HG03378 (cell line): ENCODE results near the gene PARD3.
A peak's percentile ranks its signal among the peaks of the same experiment; 100 is the strongest.

ENCODE experiments used
- ATAC-seq: cut with Tn5 transposase; IDR thresholded peaks from one replicate; pipeline ENCODE4 v1.9.1; 2021; ENCODE audit warnings: mild to moderate bottlenecking, moderate library complexity; ENCODE audit not compliant: unreplicated experiment

PARD3 gene

GRCh38 chr10:34157501-34157900, 657.6 kb downstream of the PARD3 start:
- ATAC-seq: no peak

DNA sequence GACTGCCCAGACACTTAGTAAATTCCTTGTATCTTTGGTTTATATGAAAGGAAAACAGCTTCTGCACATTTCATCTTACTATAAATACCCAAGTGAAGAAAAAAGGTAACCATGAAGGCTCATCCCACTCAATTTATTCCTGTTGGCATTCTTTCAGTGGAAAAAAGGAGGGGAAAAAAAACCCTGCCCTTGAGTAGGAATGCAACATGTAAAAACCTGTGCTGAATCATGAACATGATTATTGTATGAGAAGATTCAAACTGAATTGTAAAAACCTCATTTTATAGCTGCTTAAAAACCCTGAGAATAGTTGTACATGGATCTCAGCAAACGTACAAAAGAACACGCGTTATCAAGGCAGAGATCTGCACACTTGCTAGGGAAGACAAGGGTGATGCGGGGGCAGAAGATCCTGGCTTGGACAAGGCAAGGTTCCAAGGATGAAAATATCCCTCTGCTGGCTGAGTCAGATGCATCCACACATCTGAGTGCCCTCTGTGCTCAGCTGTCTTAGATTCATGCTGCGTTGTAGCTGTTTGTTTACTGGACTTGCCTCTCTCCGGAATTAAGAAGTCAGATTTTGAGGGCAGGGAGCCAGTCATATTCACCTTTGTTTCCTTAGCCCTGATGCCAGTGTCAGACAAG, 658.2 kb downstream of the PARD3 start:
- ATAC-seq: no peak

DNA sequence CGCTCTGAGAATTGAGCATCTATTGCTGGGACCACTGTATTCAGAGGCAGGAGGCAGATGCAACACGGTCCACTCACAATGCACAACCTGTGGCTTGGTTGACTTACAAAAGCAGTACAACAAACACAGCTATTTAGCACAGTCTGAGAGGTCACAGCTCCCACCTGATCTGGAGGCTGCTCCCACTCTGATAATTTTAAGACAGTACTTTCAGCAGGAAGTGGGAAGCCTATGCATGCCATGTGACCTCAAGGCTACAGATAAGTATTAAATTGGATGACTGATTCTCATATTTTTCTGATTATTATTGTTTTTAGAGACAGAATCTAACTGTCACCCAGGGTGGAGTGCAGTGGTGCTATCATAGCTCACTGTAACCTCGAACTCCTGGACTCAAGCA, 659.3 kb downstream of the PARD3 start:
- no peak for ATAC-seq

- no peak for ATAC-seq
Observed at GRCh38 chr10:34154383-34154900, 660.7 kb downstream of the PARD3 start.

- no peak for ATAC-seq
Observed at GRCh38 chr10:34153663-34154382, 661.3 kb downstream of the PARD3 start.

- no peak for ATAC-seq
Observed at GRCh38 chr10:34152434-34152833, 662.7 kb downstream of the PARD3 start.

- no peak for ATAC-seq
Observed at GRCh38 chr10:34151931-34152330, 663.2 kb downstream of the PARD3 start.

DNA sequence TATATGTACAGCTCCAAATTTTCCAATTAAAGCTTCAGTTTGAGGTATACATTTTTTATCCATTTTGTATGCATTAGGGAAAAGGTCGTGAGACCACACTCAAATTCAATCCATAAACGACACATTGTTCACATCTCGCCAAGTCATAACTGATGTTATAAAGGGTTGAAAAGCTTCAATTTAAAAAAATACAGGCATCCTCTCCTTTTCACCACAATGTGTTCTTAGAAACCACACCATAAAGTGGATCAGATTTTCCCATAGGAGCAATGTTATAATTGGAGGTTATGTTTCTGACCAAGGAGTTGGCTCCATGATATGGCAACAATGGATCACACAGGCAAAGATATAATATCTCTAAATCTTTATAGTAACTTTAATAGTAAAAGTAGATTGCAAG, 663.6 kb downstream of the PARD3 start:
- ATAC-seq: no peak

GRCh38 chr10:34150103-34150502, 665.0 kb downstream of the PARD3 start:
- ATAC-seq: no peak

DNA sequence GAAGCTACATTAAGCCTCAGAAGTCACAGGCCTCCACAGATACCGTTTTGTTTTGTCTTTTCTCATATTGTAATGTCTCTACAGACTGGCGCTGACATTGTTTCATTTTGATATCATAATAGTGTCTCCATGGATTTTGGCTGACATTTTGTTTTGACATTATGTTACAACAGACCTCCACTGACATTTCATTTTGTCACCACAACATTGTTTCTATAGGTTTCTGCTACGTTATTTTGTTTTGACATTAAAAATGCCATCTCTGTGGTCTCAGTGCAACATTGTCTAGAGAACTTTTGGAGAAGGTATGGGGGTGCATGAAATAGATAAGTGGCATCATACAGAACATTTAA, 666.8 kb downstream of the PARD3 start:
- ATAC-seq: no peak

DNA sequence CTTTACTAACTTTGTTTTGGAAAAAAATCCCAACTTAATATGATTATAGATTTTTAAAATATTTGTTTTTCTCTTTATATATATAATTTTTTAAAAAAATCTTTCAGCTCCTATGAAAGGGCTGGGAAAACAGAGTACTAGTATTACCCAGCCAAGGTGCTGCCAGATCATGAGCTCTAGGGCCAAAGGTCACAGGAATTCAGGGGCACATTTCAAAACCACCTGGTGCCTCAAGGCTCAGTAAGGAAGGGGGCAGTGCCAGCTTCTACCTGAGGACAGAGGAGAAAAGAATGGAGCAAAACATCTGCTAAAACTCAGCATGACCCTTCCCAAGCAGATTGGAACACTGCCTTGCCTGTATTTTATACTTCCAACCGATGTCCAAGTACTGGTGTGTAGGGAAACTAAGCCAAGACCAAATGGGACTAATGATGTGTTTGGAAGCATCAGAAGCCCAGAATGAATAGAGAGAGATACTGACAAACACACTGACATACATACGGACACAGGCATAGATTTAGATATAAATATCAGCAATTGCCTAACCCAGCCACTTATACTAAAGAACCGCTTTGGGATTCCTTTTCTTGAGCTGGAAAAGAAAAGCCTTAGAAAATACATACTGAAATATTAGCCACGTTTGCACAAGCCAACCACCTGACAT, 667.3 kb downstream of the PARD3 start:
- no peak for ATAC-seq

DNA sequence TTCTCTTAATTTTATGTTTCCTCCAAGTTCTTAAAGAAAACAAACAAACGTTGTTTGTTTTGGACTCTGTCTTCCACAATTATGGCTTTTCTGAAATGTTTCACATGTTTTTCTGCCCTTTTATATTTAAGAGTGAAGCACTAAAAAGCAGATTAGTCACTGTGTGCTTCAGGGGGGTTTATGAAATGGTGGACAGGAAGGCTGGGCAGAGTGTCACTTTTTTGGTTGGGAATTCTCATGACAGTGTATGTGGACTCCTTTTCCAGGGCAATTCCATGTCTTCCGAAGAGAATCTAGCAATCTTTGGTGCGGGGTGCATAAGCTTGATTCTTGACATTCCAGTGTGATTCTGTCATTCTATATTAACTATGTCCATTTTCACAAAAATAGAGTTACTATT, 669.4 kb downstream of the PARD3 start:
- ATAC-seq: no peak

DNA sequence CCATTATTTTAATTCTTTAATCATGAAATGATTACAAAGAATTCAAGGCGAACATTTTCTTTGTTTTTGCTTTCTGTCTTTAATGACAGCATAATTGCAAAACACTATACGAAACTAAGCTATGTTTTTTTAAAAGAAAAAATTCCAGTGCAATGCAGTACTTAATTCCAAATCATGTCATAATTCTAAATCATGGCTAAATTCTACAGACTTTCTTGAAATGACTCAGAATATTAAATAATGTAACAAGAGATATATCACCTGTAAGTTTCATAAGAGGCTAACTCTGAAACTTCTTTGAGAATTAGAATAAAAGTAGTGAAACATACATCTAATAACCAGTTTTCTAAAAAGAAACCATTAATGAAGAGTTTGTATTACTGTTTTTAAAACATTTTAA, 671.6 kb downstream of the PARD3 start:
- no peak for ATAC-seq

GRCh38 chr10:34141032-34141680, 673.9 kb downstream of the PARD3 start:
- ATAC-seq: no peak

- ATAC-seq: no peak
Observed at GRCh38 chr10:34139559-34139958, 675.5 kb downstream of the PARD3 start.

- ATAC-seq: no peak
Observed at GRCh38 chr10:34137955-34138354, 677.1 kb downstream of the PARD3 start.

GRCh38 chr10:34137201-34137600, 677.9 kb downstream of the PARD3 start:
- ATAC-seq: no peak

DNA sequence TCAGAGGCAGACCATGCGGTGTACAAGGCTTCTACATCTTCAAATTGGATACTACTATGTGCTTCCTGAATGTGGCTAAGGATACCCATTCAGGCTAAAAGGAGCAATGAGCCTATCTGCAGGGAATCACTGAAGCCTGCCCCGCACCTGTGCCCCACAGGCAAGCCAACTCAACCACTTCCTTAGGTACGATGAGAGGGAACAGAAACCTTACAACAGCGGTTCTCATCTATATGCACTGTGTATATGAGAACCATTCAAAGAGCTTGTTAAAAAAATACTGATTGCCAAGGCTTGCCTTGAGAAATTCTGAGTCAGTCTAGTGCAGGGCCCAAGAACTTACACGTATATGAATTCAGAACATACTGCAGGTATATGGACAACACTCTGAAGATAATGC, 679.6 kb downstream of the PARD3 start:
- peak; percentile 61 for ATAC-seq

- no peak for ATAC-seq
Observed at GRCh38 chr10:34134602-34135001, 680.5 kb downstream of the PARD3 start.

DNA sequence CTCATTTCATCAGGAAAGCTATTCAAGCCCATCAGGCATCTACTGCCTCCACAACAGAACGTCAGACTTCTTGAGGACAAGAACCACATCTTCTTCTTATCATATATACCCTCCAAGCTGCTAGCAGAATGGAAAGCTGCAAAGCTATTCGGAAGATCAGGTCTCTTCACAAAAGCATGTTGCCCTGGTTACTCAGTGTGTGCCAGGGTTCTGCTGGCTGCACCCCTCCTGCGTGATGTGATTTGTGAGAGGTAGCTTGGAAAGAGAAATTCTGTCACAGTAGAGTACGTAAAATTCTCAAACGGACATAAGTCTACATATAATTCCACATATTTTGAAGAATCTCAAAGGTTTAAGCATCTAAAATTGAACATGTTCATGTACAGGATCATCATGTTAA, 681.7 kb downstream of the PARD3 start:
- ATAC-seq: no peak

- ATAC-seq: no peak
Observed at GRCh38 chr10:34131152-34131551, 683.9 kb downstream of the PARD3 start.

DNA sequence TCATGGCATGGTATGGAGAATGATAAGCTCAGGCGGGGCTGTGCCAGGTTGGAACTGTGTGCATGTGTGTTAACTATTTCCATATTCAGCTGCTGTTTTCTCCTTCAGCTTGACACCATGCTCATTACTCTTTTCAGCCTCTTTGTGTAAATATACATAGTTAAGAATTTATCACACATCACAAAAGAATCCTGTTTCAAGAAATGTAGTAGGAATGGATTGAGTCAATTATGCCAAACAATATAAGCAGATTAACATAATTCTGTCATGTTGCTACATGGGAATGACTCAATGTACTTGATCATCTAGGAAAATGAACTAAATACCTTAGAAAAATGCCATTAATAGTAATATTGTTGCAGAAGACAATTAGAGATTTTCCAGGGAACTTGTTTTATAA, 687.4 kb downstream of the PARD3 start:
- no peak for ATAC-seq
